ENCODE data around the gene CHST12.
A peak's percentile ranks its signal among the peaks of the same experiment; 100 is the strongest.
"Not testable (repeated sequence)": the region's sequence is repeated elsewhere in the genome, so short reads cannot be mapped to it uniquely, and the experiment has no call there.

The CHST12 gene

DNA sequence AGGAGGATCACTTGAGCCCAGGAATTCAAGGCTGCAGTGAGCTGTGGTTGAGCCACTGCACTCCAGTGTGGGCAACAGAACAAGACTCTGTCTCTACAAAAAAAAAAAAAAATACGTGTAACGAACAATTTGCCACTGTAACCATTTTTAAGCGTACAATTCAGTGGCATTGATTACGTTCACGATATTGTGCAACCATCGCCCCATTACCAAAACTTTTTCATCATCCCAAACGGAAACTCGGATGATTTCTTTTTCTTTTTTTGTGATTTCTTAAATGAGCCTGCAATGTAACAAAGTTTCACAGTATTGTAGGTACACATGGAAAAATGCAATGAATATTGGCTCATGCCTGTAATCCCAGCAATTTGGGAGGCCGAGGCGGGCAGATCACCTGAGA, 63.3 kb downstream of the CHST12 start:
- no peak for DNase-seq

DNA sequence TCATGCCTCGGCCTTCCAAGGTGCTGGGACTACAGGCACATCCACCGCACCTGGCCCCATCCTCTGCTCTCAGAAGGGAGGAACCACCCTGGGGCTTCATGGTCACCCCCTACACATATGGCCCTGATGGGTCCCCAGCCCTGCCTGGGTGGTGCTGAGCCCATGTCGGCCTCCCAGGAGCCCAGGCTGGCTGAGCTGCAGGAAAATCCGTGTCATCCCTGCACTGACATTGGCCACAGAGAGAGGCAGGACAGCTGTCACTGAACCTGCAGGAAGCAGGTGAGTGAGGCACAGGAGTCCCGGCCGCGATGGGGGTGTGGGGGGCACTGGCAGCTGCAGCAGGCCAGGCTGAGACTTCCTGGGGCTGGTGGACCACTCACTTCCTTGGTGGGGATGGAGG, 64.8 kb downstream of the CHST12 start:
- no peak for DNase-seq

- not testable (repeated sequence) for DNase-seq
Observed at GRCh38 chr7:2469460-2470203, 66.2 kb downstream of the CHST12 start.

DNA sequence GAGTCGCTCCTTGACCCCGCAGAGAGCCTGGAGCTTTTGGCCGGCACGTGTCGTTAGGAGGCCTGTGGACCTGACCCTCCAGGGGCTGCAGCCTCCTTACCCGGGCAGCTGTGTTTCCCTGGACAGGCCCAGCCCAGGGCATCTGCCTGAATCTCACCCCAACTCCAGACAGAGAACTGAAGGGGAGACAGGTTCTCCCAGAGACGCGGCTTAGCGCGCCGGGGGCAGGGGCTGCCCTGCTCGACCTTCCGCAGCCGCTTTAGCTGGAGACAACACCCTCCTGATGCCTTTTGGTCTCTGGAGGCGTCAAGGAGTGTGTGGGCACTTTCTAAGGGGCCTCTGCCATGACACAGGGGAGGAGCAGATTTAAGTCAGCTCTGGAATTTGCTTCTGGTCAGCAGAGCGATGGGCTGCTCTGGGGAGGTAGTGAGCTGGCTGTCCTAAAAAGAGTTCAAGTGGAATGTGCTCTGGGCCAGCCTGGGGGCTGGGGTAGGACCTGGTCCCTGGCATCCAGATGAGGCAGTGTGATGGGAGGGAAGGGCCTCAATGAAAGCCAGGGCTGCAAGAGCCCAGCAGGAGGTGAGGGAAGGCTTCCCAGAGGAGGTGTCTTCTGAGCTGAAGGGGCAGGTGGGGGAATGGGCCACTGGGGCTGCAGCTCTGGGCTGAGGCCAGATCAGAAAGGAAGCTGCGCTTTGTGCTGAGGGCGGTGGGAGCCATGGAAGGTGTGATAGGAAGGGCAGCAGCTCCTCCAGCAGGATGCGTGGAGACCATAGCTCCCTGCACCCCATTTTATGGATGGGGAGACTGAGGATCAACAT, 67.0 kb downstream of the CHST12 start:
- no peak for DNase-seq

GRCh38 chr7:2471022-2471329, 67.6 kb downstream of the CHST12 start:
- no peak for DNase-seq

DNA sequence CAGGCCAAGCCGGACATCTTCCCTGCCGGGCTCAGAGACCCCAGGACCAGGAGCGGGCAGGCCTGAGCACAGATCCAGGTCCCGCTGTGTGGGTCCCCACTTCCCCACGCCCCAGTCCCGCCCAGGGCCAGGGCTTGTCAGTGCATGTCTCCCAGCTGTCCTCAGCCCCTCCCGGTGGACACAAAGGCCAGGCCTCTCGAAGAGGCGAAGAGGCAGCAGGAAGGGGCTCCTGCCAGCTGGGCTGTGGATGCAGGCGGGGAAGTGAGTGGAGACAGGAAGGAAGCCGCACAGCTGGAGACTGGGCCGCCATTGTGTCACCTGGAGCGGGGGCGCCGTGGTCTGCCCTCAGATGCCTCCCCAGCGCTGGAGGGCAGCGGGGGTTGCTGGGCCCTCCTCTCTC, 68.0 kb downstream of the CHST12 start:
- DNase-seq, result peak; percentile 83

- DNase-seq, result no peak
Observed at GRCh38 chr7:2472739-2473138, 69.3 kb downstream of the CHST12 start.

DNA sequence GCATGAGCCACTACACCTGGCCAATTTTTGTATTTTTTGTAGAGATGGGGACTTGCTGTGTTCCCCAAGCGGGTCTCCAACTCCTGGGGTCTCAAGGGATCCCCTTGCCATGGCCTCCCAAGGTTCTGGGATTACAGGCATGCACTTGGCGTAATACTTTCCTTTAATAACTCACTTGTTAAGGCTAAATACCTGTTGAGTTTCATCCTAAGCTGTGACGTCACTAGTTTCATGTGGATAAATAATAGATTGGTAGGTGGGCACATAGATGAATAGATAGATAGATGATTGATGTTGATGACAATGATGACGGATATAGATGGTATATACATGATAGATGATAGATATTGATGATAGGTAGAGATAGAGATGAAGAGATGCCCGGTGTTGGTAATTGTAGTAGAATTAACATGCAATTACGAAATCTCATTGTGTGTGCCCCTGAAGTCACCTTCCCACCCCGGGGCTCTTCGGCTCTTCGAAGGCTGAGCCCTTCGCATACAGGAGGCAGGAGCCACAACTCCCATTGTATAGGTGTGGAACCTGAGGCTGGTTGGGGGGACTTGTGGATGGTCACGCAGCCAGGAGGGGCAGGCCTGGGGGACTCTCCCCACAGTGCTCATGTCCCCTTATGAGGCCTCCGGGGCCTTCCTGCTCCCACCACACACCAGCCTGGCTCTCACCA, 70.2 kb downstream of the CHST12 start:
- no peak for DNase-seq

GRCh38 chr7:2474224-2474623, 70.8 kb downstream of the CHST12 start:
- DNase-seq, result no peak

- no peak for DNase-seq
Observed at GRCh38 chr7:2474813-2475677, 71.6 kb downstream of the CHST12 start.

DNA sequence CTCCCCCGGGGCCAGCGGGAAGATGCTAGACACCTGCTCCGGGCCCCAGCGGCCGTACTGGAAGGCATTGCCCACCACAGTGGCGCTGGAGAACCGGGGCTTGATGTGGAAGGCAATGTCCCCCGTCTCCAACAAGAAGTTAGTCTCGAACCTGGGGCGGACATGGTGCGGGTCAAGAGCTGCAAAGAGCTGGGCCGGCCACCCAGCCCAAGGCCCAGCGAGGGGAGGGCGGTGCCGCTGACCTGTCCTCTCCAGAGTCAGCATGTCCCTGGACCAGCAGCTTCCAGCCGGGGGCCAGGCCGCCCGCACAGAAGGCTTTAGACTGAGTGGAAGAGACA, 72.2 kb downstream of the CHST12 start:
- no peak for DNase-seq

DNA sequence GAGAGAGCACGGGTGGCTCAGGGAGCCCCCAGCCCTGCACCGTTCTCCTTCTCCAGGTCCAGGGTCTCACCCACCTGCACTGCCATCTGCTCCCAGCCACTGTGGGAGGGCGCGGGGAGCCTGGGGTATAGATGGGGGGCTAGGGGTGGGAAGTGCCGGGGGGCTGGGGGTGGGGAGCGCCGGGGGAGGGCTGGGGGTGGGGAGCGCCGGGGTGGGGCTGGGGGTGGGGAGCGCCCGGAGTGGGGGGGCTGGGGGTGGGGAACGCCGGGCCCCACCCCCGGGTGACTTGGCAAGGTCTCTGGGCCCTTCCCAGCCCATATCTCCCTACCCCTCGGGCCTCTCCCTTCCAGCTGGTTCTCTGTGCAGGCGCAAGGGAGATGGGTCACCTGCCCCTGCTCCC, 72.9 kb downstream of the CHST12 start, which contains the start of gene GRIFIN:
GRIFIN (minus strand) TSS at position 101 of the 400 bp plus-strand sequence; CDS start at position 86, 15 bp downstream.
- no peak for DNase-seq

DNA sequence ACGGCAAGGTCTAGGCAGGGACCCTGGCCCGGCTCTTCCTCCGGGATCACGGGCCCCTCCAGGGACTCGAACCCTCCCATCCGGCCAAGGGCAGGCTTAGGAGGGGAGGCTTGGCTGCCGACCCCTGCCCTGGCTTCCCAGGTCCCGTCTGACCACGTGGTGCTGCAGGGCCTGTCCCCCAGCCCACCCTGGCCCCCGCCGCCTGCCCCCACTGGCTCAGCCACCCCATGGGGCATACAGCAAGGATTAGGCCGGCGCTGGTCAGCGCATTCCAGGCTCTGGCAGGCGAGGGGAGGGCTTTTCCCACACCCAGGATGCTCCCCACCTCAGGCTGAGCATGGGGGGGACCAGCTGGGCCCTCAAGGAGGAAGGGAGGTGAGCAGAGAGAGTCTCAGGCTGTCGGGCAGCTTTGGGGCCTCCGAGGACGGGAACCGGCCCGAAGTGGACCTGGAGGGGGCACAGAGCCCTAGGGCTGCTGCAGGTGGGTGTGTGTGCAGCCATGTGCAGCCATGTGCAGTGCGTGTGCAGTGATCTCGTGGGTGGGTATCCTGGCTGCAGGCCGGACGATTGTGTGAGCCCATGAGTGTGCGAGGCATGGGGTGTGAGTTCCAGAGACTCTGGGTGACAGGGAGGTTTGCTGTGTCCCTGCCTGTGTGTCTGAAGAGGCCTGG, 73.5 kb downstream of the CHST12 start:
- DNase-seq, result no peak

DNA sequence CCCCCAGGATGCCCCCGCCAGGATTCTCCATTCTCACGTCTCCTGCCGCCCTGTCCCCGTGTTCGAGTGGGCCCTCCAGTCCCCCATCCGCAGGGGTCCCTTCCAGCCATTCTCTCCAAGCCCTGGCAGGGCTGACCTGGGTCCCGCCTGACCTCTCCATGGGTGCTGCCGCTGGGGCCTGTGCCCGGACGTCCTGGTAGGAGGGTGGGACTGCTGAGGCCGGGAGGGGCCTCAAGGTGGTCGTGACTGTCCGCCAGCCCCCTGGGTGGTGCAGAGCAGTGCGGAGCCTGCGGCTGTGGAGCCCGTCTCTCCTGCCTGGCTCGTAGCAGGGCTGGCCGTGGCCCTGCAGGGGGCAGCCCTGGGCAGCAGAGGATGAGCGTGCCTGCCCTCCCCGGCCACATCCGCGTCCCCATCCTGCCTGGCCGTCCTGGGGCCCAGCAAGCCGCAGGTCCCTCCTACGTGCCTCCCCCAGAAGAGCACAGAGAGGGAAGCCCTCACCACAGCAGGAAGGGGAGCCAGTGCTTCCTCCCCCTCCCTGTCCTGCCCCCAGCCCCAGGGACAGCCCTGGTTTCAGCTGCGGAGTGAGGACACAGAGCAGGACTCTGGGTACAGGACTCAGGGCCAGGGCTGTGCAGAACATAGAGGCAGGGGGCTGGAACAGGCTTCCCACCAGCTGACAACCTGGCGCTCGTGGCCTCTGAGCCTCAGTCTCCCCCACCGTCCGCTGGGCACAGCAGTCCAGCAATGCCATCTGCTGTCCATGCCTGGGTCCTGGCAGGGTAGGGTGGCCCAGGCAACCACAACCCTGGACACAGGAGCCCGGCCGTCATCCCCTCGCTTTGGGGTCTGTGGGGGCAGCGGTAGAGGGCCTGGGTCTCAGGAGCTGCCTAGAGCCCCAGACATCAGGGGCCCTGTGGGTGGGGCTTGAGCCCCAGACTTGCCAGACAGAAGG, 74.3 kb downstream of the CHST12 start:
- peak; percentile 55 for DNase-seq

- no peak for DNase-seq
Observed at GRCh38 chr7:2478399-2478785, 75.0 kb downstream of the CHST12 start.

- no peak for DNase-seq
Observed at GRCh38 chr7:2478800-2479199, 75.4 kb downstream of the CHST12 start.

GRCh38 chr7:2479276-2480069, 76.1 kb downstream of the CHST12 start:
- no peak for DNase-seq

DNA sequence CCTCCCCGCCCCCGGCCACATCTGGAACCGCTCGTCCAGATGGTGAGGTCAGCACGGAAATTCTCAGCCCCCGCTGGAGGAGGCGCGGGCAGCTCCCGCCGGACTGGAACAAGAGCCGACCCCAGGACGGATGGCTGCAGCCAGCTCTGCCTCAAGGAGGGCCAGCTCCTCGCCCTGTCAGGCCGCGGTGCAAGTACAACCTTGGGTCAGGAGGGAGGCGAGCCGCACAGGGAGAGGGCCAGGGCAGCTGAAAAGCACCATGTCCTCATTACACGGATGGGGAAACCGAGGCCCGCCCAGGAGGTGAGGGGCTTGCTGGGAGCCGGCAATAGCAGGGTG, 76.6 kb downstream of the CHST12 start:
- no peak for DNase-seq

DNA sequence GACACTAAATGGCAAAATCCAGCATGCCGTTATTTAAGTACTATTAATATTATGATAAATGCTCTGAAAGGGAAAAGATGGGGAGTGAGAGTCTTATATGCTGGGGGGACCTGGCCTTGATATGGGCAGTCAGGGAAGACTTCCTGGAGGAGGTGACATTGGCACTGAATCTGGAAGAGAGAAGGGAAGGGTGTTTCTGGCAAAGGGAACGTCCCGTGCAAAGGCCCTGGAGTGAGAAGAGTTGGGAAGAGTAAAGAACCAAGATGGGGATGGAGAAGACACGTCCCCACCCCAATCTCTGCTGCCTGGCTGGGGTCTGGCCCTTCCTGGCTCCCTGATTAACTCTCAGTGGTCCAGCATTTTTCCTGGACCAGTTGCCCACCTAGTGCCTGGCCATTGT, 77.8 kb downstream of the CHST12 start:
- DNase-seq, result no peak

- no peak for DNase-seq
Observed at GRCh38 chr7:2482725-2483451, 79.5 kb downstream of the CHST12 start.

All from NCI-H146 (cell line).